Measurements from ENCODE around the gene FOXN3.

FOXN3 gene

DNA sequence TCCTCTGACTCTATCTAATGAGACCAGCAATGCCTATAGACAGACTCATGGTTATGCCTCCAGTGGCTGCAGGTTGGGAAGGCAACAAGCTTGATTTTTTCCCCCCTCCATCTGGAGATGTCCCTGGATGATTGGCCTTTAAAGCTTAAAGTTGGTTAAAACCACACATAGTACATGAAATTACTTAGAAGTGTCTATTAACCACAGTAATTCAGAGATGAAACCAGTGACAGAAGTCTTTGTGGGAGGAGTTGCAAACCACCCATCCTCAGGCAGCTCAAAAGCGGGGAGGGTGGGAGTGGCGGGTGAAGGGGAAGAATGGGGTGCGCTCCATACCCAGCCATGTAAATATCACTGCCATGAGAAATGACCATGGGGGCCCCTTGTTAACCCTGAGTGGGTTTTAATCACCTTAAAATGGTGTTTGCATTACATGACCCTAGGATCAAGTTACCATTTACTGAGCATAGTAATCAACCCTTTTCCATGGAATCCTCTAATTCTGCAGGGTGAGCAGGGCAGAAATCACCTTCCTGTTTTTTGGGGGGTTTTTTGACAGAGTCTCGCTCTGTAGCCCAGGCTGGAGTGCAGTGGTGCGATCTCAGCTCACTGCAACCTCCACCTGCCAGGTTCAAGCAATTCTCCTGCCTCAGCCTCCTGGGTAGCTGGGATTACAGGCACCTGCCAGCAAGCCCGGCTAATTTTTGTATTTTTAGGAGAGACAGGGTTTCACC is 133.5 kb downstream of the FOXN3 start:
- TF ChIP-seq, protein P1, sequence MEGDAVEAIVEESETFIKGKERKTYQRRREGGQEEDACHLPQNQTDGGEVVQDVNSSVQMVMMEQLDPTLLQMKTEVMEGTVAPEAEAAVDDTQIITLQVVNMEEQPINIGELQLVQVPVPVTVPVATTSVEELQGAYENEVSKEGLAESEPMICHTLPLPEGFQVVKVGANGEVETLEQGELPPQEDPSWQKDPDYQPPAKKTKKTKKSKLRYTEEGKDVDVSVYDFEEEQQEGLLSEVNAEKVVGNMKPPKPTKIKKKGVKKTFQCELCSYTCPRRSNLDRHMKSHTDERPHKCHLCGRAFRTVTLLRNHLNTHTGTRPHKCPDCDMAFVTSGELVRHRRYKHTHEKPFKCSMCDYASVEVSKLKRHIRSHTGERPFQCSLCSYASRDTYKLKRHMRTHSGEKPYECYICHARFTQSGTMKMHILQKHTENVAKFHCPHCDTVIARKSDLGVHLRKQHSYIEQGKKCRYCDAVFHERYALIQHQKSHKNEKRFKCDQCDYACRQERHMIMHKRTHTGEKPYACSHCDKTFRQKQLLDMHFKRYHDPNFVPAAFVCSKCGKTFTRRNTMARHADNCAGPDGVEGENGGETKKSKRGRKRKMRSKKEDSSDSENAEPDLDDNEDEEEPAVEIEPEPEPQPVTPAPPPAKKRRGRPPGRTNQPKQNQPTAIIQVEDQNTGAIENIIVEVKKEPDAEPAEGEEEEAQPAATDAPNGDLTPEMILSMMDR (IDR thresholded peaks at IDR 0.05; ENCODE audit: low read depth, low read length), result no peak
- no peak for DNase-seq (ENCODE audit: extremely low read depth, low read depth)

DNA sequence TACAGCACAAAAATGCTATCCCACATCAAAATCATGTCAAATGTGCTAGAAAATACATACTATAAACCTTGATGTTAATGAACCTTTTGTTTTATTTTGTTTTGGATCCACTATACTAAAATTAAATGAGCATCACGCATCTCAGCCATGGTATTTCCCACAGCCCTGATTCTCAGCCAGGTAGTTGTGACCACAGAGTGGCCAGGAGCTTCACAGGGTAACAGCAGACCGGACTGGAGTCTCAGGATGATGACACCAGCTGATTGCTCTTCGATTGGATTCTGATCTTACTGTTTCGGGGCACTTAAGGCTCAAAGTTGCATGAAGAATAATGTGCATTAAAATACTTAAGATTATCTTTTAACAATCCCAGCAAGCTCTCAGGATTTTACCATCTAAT is 134.8 kb downstream of the FOXN3 start:
- no peak for DNase-seq (ENCODE audit: extremely low read depth, low read depth)
- TF ChIP-seq, protein P1 (IDR thresholded peaks at IDR 0.05; ENCODE audit: low read depth, low read length), result no peak

DNA sequence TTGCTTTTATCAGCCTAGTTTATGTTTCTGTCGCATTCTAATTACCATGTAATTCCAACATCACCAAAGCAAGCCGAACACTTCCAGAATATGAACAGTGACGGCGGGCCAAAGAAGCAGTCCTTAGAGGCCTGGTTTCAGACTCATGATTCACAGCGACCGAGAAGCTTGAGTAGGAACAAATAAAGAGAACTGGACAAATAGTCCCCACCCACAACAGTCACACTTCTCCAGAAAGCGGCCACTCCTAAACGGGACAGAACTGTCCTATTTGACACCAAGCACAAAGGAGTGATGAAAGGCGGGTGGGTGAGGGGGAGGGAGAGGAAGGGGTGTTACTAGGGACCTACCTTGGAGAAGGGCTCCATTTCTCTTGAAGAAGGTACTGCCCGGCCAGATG is 136.4 kb downstream of the FOXN3 start:
- no peak for DNase-seq (ENCODE audit: extremely low read depth, low read depth)
- TF ChIP-seq, protein P1 (IDR thresholded peaks at IDR 0.05; ENCODE audit: low read depth, low read length), result no peak

DNA sequence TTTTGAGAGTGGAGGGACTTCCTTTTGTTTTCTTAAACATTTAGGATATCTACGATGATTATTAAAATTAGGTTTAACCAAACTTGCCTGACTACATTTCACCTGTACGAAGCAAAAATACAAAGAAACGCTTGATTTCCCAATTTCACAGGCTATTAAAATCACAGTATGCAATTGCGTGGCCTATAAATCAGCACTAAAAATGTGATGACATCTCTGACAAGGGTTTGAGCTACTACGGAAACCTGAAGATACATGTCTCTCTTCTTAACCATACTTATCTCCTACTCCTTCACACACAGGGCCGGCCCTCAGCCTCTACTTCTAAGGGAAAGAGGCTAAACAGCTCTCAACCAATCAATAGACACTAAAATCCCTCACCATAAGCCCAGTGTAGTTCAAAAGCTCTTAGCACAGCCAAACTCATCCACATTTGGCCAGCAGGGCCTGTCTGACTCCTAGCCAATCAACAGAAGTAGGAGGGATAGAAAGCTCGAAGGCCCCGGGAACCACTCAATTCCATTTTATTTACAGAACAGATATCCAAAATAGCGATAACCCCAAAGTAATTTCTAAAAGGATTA is 137.3 kb downstream of the FOXN3 start:
- TF ChIP-seq, protein P1 (IDR thresholded peaks at IDR 0.05; ENCODE audit: low read depth, low read length), result no peak
- DNase-seq (ENCODE audit: extremely low read depth, low read depth), result no peak

DNA sequence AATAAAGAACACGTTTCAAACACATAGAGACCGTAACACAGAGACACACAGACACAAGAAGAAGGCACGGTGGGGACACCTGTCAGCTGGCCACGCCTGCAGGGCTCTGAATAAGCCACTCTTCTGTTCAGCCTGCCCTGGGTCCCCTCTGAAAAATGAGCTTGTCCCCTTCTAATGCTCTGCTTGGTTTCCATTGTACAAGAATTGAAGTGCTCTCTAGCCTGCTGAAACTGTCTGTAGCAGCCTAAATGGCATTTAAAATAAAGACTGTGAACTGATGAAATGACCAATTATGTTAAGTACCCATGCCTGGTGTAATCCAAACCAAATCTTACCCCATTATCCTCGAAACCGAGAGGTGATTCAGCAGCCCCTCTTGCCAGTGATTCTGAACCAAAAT is 139.8 kb downstream of the FOXN3 start:
- no peak for DNase-seq (ENCODE audit: extremely low read depth, low read depth)
- TF ChIP-seq, protein P1 (IDR thresholded peaks at IDR 0.05; ENCODE audit: low read depth, low read length), result no peak

DNA sequence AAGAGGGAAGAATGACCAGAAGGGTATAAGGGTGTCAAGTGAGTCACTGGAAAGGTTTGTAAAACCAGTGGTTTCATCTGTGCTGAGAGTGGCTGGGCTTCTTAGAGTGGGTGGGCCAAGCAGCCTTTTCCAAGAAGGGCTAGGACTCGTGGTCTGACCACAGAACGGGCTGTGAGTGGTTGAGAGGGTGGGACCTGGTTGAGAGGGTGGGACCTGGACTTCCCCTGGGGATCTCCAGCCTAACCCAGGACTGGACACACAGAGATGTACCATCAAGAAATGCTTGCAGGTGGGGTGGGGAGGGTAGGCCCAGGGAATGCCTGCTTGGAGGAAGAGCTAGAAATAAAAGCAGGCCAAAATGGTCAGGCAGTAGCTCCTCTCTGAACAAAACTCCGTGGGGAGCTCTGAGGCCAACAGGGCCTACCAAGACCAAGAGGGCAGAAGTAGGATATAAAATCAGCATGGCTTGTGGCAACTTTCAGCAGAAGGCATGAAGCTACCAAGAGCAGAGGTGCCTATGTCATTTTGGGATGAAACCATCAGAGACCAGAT is 140.5 kb downstream of the FOXN3 start:
- no peak for DNase-seq (ENCODE audit: extremely low read depth, low read depth)

More for the DNA sequence above, 140.5 kb downstream of the FOXN3 start:
- TF ChIP-seq, protein P1 (IDR thresholded peaks at IDR 0.05; ENCODE audit: low read depth, low read length), result no peak
